ENCODE results near the gene MED13L.

MED13L gene

DNA sequence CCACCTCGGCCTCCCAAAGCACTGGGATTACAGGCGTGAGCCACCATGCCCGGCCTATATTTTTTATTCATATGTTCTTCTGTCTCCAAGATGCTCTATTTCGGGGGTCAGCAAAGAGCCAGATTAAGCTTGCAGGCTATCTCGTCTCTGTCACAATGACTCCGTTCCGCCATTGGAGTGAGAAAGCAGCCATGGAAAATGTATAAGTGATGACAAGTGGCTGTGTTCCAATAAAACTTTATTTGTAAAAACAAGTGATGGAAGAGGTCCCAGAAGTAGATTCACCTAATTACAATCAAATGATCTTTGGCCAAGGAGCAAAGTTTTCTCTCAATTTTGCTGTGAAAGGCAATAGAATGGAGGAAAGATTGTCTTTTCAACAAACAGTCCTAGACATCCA is 342.6 kb downstream of the MED13L start:
- H3K4me3 ChIP-seq (replicated peaks; ENCODE audit: low read depth, low read length) = no peak overlapping the region
- DNase-seq (ENCODE audit: low read depth) = no peak
- no peak for TF ChIP-seq CTCF (IDR thresholded peaks at IDR 0.05; ENCODE audit: low read length, missing control alignments)

GRCh38 chr12:115934046-115934445 is 343.4 kb downstream of the MED13L start:
- H3K4me3 ChIP-seq (replicated peaks; ENCODE audit: low read depth, low read length) = no peak overlapping the region
- TF ChIP-seq CTCF (IDR thresholded peaks at IDR 0.05; ENCODE audit: low read length, missing control alignments) = no peak
- no peak for DNase-seq (ENCODE audit: low read depth)

DNA sequence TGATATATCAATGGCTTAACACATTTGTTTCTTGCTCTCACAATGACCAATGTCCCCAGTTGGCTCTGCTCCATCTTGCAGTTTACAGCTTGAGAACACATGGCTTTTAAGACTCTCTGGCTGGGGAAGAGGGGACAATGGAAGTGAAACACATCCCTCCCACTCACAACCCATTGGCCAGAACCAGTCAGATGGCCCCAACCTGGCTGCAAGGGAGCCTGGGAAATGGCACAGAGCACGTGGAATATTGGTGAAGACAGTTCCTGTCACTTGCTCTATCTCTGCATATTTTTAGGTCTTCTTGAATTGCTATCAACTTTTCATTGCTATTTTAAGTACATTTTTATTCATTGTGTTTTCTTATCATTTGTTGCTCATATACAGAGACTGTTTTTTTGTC is 345.4 kb downstream of the MED13L start:
- DNase-seq (ENCODE audit: low read depth) = no peak
- H3K4me3 ChIP-seq (replicated peaks; ENCODE audit: low read depth, low read length) = no peak overlapping the region
- no peak for TF ChIP-seq CTCF (IDR thresholded peaks at IDR 0.05; ENCODE audit: low read length, missing control alignments)

GRCh38 chr12:115930336-115930735 is 347.2 kb downstream of the MED13L start:
- H3K4me3 ChIP-seq (replicated peaks; ENCODE audit: low read depth, low read length) = no peak overlapping the region
- no peak for TF ChIP-seq CTCF (IDR thresholded peaks at IDR 0.05; ENCODE audit: low read length, missing control alignments)
- DNase-seq (ENCODE audit: low read depth) = no peak

DNA sequence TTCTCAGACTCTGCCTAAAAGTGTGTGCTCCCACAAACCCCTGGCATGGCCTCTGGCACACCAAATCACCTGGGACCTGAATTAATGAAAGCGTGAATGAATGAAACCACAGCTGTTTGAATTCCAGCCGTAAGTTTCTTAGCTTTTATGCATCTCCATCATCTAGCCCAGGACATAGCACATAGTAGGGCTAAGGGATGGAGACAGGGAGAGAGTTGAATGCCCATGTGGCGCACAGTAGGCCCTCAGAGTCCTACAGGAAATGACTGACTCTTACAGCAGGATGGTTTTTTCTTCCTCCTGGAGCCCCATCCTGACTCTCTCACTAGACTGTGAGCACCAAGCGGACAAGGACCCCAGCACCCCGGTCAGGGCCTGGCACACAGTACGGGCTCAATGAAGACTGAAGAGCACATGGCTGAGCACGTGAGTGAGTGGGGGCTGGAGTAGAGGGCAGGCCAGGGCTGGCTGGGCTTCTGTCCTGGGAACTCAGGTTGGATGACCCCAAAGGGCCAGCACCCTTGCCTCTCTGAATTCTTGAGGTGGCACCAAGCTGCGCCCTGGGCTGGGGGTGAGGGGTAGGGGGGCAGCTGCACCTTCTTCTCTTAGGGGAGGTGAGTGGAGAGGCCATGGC is 351.3 kb downstream of the MED13L start:
- H3K4me3 ChIP-seq (replicated peaks; ENCODE audit: low read depth, low read length) = no peak overlapping the region
- DNase-seq (ENCODE audit: low read depth) = no peak
- no peak for TF ChIP-seq CTCF (IDR thresholded peaks at IDR 0.05; ENCODE audit: low read length, missing control alignments)

DNA sequence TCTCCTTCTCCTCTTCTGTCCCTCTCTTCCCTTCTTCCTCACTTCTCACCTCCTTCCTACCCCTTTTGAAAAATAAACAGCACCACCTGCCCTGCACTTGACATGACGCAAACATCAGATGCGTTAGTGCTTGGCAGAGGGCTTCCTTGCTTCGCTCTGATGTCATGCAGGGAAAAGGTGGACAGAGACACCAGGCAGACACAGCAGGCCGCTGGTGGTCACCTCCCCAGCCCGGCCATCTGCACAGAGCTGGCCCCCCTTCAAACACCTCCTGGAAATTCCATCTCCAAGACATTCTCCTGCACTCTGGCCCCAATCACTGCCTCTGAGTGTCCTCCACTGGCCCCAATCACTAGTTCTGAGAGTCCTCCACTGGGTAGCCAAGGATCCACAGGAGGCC is 353.6 kb downstream of the MED13L start:
- H3K4me3 ChIP-seq (replicated peaks; ENCODE audit: low read depth, low read length) = no peak overlapping the region
- DNase-seq (ENCODE audit: low read depth) = no peak
- TF ChIP-seq CTCF (IDR thresholded peaks at IDR 0.05; ENCODE audit: low read length, missing control alignments) = no peak

- DNase-seq (ENCODE audit: low read depth) = peak; percentile 20
- peak; percentile 22 for TF ChIP-seq CTCF (IDR thresholded peaks at IDR 0.05; ENCODE audit: low read length, missing control alignments)
- no peak overlapping the region for H3K4me3 ChIP-seq (replicated peaks; ENCODE audit: low read depth, low read length)
Observed at GRCh38 chr12:115922952-115923564, 354.4 kb downstream of the MED13L start.
